Esophagus (tissue), 2 donors: ENCODE results near the gene TBX1. TPM values are rescaled to one million over a fixed set of nuclear protein-coding genes. Genes with fewer than 3 reads are reported as not detected.

Experiments
- H3K27ac ChIP-seq, 2 donors: one replicate each; pipeline ENCODE4 v1.5.1; 2013; ENCODE audit warnings: low read depth in 2 of 2, mild to moderate bottlenecking in 2 of 2, inconsistent platforms in 1 of 2, low read length in 1 of 2, moderate library complexity in 1 of 2
- H3K27me3 ChIP-seq, 2 donors: one replicate each; pipeline ENCODE4 v1.6.1; 2013; ENCODE audit warnings: low read length in 2 of 2, control low read depth in 1 of 2, mild to moderate bottlenecking in 1 of 2; ENCODE audit not compliant: insufficient read depth in 2 of 2, control insufficient read depth in 1 of 2
- H3K36me3 ChIP-seq, 2 donors: one replicate each; pipeline ENCODE4 v1.6.1; 2013; ENCODE audit warnings: low read length in 1 of 2; ENCODE audit not compliant: control insufficient read depth in 2 of 2, insufficient read depth in 2 of 2
- H3K4me1 ChIP-seq, 2 donors: one replicate each; pipeline ENCODE4 v1.6.1; 2013; ENCODE audit warnings: low read length in 1 of 2; ENCODE audit not compliant: control insufficient read depth in 2 of 2, insufficient read depth in 2 of 2
- H3K4me3 ChIP-seq, 2 donors: one replicate each; pipeline ENCODE4 v1.5.1; 2013; ENCODE audit warnings: low read length in 2 of 2, mild to moderate bottlenecking in 2 of 2, low read depth in 1 of 2, moderate library complexity in 1 of 2
- H3K9me3 ChIP-seq, 2 donors: one replicate each; pipeline ENCODE4 v1.6.1; 2013; ENCODE audit warnings: mild to moderate bottlenecking in 2 of 2, low read depth in 1 of 2, low read length in 1 of 2, moderate library complexity in 1 of 2; ENCODE audit not compliant: control insufficient read depth in 2 of 2, insufficient read depth in 1 of 2
- WGBS, 2 donors: extraction: QIAGEN DNeasy Blood & Tissue Kit; methylation state at CpG; one replicate each; pipeline ENCODE4 v1.1.7; 2013; 5-methylcytosine and 5-hydroxymethylcytosine counted together
- polyA plus RNA-seq, 2 donors: library from polyadenylated mRNA; stranded (reverse); fragments of 200-250 nt; gene quantifications; one replicate each; pipeline ENCODE4 v1.2.3, GENCODE V29; 2013
- donor health status: healthy with polysubstance abuse.
- donor health status: Bipolar disorder and iron deficiency.

Gene TBX1
- polyA plus RNA-seq, 2 donors, result 1.2 to 1.3 TPM

DNA sequence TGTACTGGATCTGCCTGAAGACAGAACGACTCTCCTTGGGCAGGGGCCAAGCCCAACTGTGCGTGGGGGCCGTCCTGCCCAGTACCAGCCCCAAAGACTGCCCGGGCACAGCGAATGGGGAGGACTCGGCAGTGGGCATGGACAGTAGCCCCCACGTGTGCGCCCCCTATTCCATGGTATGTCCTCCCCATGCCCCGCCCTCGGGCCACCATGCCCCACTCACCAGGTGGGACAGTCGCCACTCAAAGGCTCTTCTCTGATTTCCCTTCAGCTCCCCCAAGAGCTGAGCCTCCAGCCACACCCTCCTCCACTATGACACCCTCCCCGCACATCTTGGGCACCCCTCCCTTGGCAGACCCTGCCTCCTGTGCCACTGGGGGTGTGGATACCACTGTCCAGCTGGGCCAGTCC lies 50.6 kb downstream of the TBX1 start:
- peaks cover 0 to 7% of the 10 kb centered on the region in 2 donors for H3K36me3 ChIP-seq
- no peak overlapping the region for H3K4me3 ChIP-seq
- H3K4me1 ChIP-seq, result peaks cover 3 to 21% of the 10 kb centered on the region in 2 donors
- H3K27ac ChIP-seq, result no peak overlapping the region
- H3K9me3 ChIP-seq, result no peaks in the 10 kb centered on the region
- no peaks in the 10 kb centered on the region for H3K27me3 ChIP-seq
- WGBS, 2 donors, result 78 to 85% methylated on average over 12 of the region's 12 CpGs

- Histone ChIP-seq H3K27me3 (no peaks in the 10 kb centered on the region), H3K36me3 (peaks cover 0 to 4% of the 10 kb centered on the region in 2 donors), H3K4me1 (peaks cover 2 to 12% of the 10 kb centered on the region in 2 donors), H3K27ac (no peak overlapping the region), H3K9me3 (no peaks in the 10 kb centered on the region), H3K4me3 (no peak overlapping the region)
- 76 to 84% methylated on average over 36 of the region's 36 CpGs for WGBS, 2 donors
Observed at GRCh38 chr22:19811811-19812771, 51.5 kb downstream of the TBX1 start.

- H3K27me3 ChIP-seq, result no peaks in the 10 kb centered on the region
- WGBS, 2 donors, result 94 to 96% methylated on average over 11 of the region's 11 CpGs
- H3K4me1 ChIP-seq, result peaks cover 2 to 8% of the 10 kb centered on the region in 2 donors
- H3K36me3 ChIP-seq, result peaks cover 0 to 4% of the 10 kb centered on the region in 2 donors
- no peak overlapping the region for H3K4me3 ChIP-seq
- H3K9me3 ChIP-seq, result no peaks in the 10 kb centered on the region
- H3K27ac ChIP-seq, result no peak overlapping the region
Observed at GRCh38 chr22:19812910-19813309, 52.3 kb downstream of the TBX1 start.

GRCh38 chr22:19814428-19814827 lies 53.9 kb downstream of the TBX1 start:
- Histone ChIP-seq H3K27me3 (no peaks in the 10 kb centered on the region), H3K4me1 (peaks cover 2 to 8% of the 10 kb centered on the region in 2 donors), H3K27ac (no peak overlapping the region), H3K4me3 (no peak overlapping the region), H3K36me3 (peaks cover 0 to 7% of the 10 kb centered on the region in 2 donors), H3K9me3 (no peaks in the 10 kb centered on the region)
- 89 to 94% methylated on average over 5 of the region's 5 CpGs for WGBS, 2 donors

DNA sequence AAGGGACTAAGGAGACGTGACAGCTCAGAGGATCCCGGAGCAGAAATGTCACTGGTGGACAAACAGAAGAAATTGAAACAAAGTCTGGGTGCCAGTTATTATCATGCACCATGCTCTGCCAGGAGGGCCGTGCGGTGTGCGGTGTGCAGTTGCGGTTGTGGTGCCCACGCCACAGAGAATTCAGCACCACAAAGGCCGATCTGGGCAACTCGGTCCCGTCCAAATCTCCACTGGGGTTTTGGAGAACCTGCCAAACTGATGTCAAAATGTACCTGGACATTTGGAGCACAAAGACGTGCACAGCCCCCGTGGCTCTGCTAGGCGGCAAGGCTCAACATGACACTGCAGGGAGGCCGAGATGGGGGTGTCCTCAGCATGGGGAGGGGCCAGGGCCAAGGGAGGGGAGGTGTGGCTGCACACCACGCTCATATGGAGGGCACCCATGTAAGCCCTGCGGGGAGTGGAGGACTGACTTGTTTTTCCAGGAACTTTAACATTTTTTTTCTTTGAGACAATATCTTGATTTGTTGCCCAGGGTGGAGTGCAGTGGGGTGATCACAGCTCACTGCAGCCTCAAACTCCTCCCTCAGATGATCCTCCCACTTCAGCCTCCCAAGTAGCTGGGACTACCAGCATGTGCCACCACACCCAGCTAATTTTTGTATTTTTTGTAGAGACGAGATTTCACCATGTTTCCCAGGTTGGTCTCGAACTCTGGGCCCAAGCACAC lies 54.7 kb downstream of the TBX1 start:
- peaks cover 0 to 7% of the 10 kb centered on the region in 2 donors for H3K36me3 ChIP-seq
- no peak overlapping the region for H3K27ac ChIP-seq
- peaks cover 2 to 8% of the 10 kb centered on the region in 2 donors for H3K4me1 ChIP-seq
- H3K9me3 ChIP-seq, result no peaks in the 10 kb centered on the region
- 66 to 71% methylated on average over 18 of the region's 18 CpGs for WGBS, 2 donors
- H3K27me3 ChIP-seq, result no peaks in the 10 kb centered on the region
- H3K4me3 ChIP-seq, result no peak overlapping the region

- Histone ChIP-seq H3K4me3 (no peak overlapping the region), H3K27me3 (no peaks in the 10 kb centered on the region), H3K36me3 (peaks cover 0 to 7% of the 10 kb centered on the region in 2 donors), H3K4me1 (peaks cover 2 to 4% of the 10 kb centered on the region in 2 donors), H3K27ac (no peak overlapping the region), H3K9me3 (no peaks in the 10 kb centered on the region)
- WGBS, 2 donors, result 89 to 92% methylated on average over 16 of the region's 16 CpGs
Observed at GRCh38 chr22:19815823-19816290, 55.3 kb downstream of the TBX1 start.

- WGBS, 2 donors, result 95 to 97% methylated on average over 14 of the region's 14 CpGs
- H3K36me3 ChIP-seq, result peaks cover 0 to 7% of the 10 kb centered on the region in 2 donors
- no peak overlapping the region for H3K4me3 ChIP-seq
- H3K9me3 ChIP-seq, result no peaks in the 10 kb centered on the region
- H3K27ac ChIP-seq, result no peak overlapping the region
- H3K27me3 ChIP-seq, result no peaks in the 10 kb centered on the region
- peaks cover 2 to 3% of the 10 kb centered on the region in 2 donors for H3K4me1 ChIP-seq
Observed at GRCh38 chr22:19816372-19817119, 56.0 kb downstream of the TBX1 start.
